Keratinocyte (primary cell): ENCODE results near the gene OR6A2. TPM values are rescaled to one million over a fixed set of nuclear protein-coding genes. Genes with fewer than 3 reads are reported as not detected.

Experiments
- DNase-seq: peaks from one replicate; pipeline ENCODE4 v3.0.0-alpha.2; 2011; ENCODE audit warnings: low read depth, missing footprints, low spot score
- FAIRE-seq: peaks from 2 replicates; lab custom pipeline; 2011; peaks lifted over from hg19 to GRCh38; lab: Jason Lieb, UNC
- H2AFZ ChIP-seq: 2 replicates; pipeline ENCODE4 v1.6.0; 2012; ENCODE audit warnings: low read length, control low read depth, inconsistent platforms; ENCODE audit not compliant: control insufficient read depth
- H3K27ac ChIP-seq: 2 replicates; pipeline ENCODE4 v1.5.1; 2011; ENCODE audit warnings: low read length; ENCODE audit not compliant: control insufficient read depth, insufficient read depth
- H3K27me3 ChIP-seq: 3 replicates; pipeline ENCODE4 v1.6.0; 2011; ENCODE audit warnings: low read length; ENCODE audit not compliant: control insufficient read depth, insufficient read depth; ENCODE audit errors: extremely low read depth
- H3K36me3 ChIP-seq, 2 experiments: 2 replicates in 1 of 2; 3 replicates in 1 of 2; pipeline ENCODE4 v1.5.1; 2011; ENCODE audit warnings: low read length in 2 of 2, mild to moderate bottlenecking in 1 of 2; ENCODE audit not compliant: control insufficient read depth in 2 of 2, insufficient read depth in 2 of 2; ENCODE audit errors: extremely low read depth in 1 of 2
- H3K4me1 ChIP-seq: 3 replicates; pipeline ENCODE4 v1.5.1; 2011; ENCODE audit warnings: low read length; ENCODE audit not compliant: control insufficient read depth, insufficient read depth; ENCODE audit errors: extremely low read depth
- H3K4me2 ChIP-seq: 3 replicates; pipeline ENCODE4 v1.6.0; 2011; ENCODE audit warnings: low read depth, low read length; ENCODE audit not compliant: control insufficient read depth, insufficient read depth; ENCODE audit errors: extremely low read depth
- H3K4me3 ChIP-seq, 3 experiments: fragments of 200-600 bp in 1 of 3; sonication (generic) in 1 of 3; 2 replicates in 2 of 3; 3 replicates in 1 of 3; pipeline ENCODE4 v1.5.1; 2011 to 2016; ENCODE audit warnings: low read length in 3 of 3, mild to moderate bottlenecking in 3 of 3, control low read depth in 2 of 3, inconsistent platforms in 1 of 3, low read depth in 1 of 3, mixed read lengths in 1 of 3, mixed run types in 1 of 3, moderate library complexity in 1 of 3; ENCODE audit not compliant: control insufficient read depth in 2 of 3, insufficient read depth in 2 of 3; ENCODE audit errors: extremely low read depth in 1 of 3
- H3K79me2 ChIP-seq: 2 replicates; pipeline ENCODE4 v1.6.0; 2012; ENCODE audit warnings: low read length; ENCODE audit not compliant: control insufficient read depth, insufficient read depth
- H3K9ac ChIP-seq: 3 replicates; pipeline ENCODE4 v1.6.0; 2011; ENCODE audit warnings: low read length; ENCODE audit not compliant: control insufficient read depth, insufficient read depth; ENCODE audit errors: extremely low read depth
- H3K9me1 ChIP-seq: 3 replicates; pipeline ENCODE4 v1.6.0; 2011; ENCODE audit warnings: low read length; ENCODE audit not compliant: control insufficient read depth, insufficient read depth; ENCODE audit errors: extremely low read depth
- H3K9me3 ChIP-seq: 2 replicates; pipeline ENCODE4 v1.5.1; 2012; ENCODE audit warnings: low read depth, low read length; ENCODE audit not compliant: control insufficient read depth
- H4K20me1 ChIP-seq: 3 replicates; pipeline ENCODE4 v1.6.0; 2011; ENCODE audit warnings: low read length; ENCODE audit not compliant: control insufficient read depth, insufficient read depth; ENCODE audit errors: extremely low read depth
- CTCF ChIP-seq, 3 experiments: IDR thresholded peaks in 1 of 3; conservative IDR thresholded peaks in 1 of 3; optimal IDR thresholded peaks in 1 of 3; 2 replicates in 2 of 3; 3 replicates in 1 of 3; pipeline versions ENCODE3 to v1.5.1; 2011; ENCODE audit warnings: low read length in 3 of 3, mild to moderate bottlenecking in 3 of 3, moderate library complexity in 2 of 3, control low read depth in 1 of 3, inconsistent platforms in 1 of 3; ENCODE audit not compliant: insufficient read depth in 2 of 3; ENCODE audit errors: extremely low read depth in 1 of 3
- EZH2 ChIP-seq: IDR thresholded peaks from one replicate; pipeline ENCODE4 v1.6.1; 2012; ENCODE audit warnings: inconsistent platforms, mild to moderate bottlenecking, low read length, moderate library complexity
- dilution Hi-C: fragments of 300-500 bp; cut with MboI; formaldehyde crosslinking; loops from one replicate; pipeline ENCODE4 v1.7.0; 2020; ENCODE audit warnings: low sequenced_read_pairs; ENCODE audit not compliant: extremely low pct_ligation_motif_present
- polyA minus RNA-seq, 3 experiments: library from RNA; depleted of rRNA, polyadenylated mRNA; stranded (reverse); fragments of >200 nt; gene quantifications; 1 replicate in 1 of 3; 2 replicates in 1 of 3; 3 replicates in 1 of 3; pipeline ENCODE4 v1.2.3, GENCODE V29; 2011
- polyA plus RNA-seq, 5 experiments: library from polyadenylated mRNA; depleted of rRNA in 3 of 5; stranded (reverse) in 3 of 5; stranded (forward) in 1 of 5; unstranded in 1 of 5; fragments of >200 nt; gene quantifications; 1 replicate in 1 of 5; 2 replicates in 3 of 5; 3 replicates in 1 of 5; pipeline versions ENCODE4 v1.2.1 to v1.2.3, GENCODE V29; 2011 to 2012; ENCODE audit warnings: missing spikeins in 2 of 5, low read depth in 1 of 5, low replicate concordance in 1 of 5

The OR6A2 gene
- polyA plus RNA-seq (0.05 to 0.09 TPM in 2 of 3 replicates, not detected in the other), polyA minus RNA-seq (1.8 to 3.9 TPM in 2 of 3 replicates, not detected in the other)
- polyA plus RNA-seq (2011; ENCODE audit: low read depth), result not detected
- not detected in 2 replicates for polyA plus RNA-seq (2011; cell fraction: cytosol; rRNA removed)
- 0.17 and 0.20 TPM in 2 replicates for polyA plus RNA-seq (2011; cell fraction: nucleus; rRNA removed)
- not detected in 2 replicates for polyA plus RNA-seq (2012; ENCODE audit: low replicate concordance)
- not detected for polyA minus RNA-seq (2011; cell fraction: cytosol; rRNA and poly(A)+ RNA removed)
- polyA minus RNA-seq (2011; cell fraction: nucleus; rRNA and poly(A)+ RNA removed), result 2.1 and 3.9 TPM in 2 replicates

- FAIRE-seq, result no peak
Observed at GRCh38 chr11:6799402-6799801, at the start of gene OR6A2. TSS of gene OR6A2 (minus strand) at chr11:6799689. CDS start at chr11:6795708, 3,981 bp downstream.

GRCh38 chr11:6845383-6845782 is 45.9 kb upstream of the OR6A2 start, which contains the start of gene OR10A5:
TSS of gene OR10A5 (plus strand) at chr11:6845683. CDS start at chr11:6845683, 0 bp downstream.
- H3K4me1 ChIP-seq, result no peaks in the 10 kb centered on the region
- no peak within 1 kb of the TSS for H2AFZ ChIP-seq
- dilution Hi-C loops, result no loop called here
- H3K9me3 ChIP-seq, result no peaks in the 10 kb centered on the region
- no peak within 1 kb of the TSS for H3K4me2 ChIP-seq
- H3K27me3 ChIP-seq, result no peaks in the 10 kb centered on the region
- no peaks in the 10 kb centered on the region for H3K9me1 ChIP-seq
- no peak for TF ChIP-seq CTCF (optimal IDR thresholded peaks at IDR 0.05 in 1 of 3, IDR thresholded peaks at IDR 0.05 in 1 of 3, conservative IDR thresholded peaks at IDR 0.05 in 1 of 3; ENCODE audit: extremely low read depth in 1 of 3, insufficient read depth in 2 of 3, low read length in 3 of 3)
- no peak for TF ChIP-seq EZH2
- no peak within 1 kb of the TSS for H3K4me3 ChIP-seq
- H4K20me1 ChIP-seq, result no peaks in the 10 kb centered on the region
- no peaks in the 10 kb centered on the region for H3K36me3 ChIP-seq
- H3K79me2 ChIP-seq, result no peaks in the 10 kb centered on the region
- no peak for DNase-seq
- H3K27ac ChIP-seq, result no peak within 1 kb of the TSS
- no peak within 1 kb of the TSS for H3K9ac ChIP-seq
- no peak for FAIRE-seq

More at GRCh38 chr11:6799402-6799801, at the start of gene OR6A2:
- no peak within 1 kb of the TSS for H3K4me3 ChIP-seq
- no peak within 1 kb of the TSS for H3K4me2 ChIP-seq
- H3K9me1 ChIP-seq, result no peaks in the 10 kb centered on the region
- H3K36me3 ChIP-seq, result no peaks in the 10 kb centered on the region
- H3K4me1 ChIP-seq, result no peaks in the 10 kb centered on the region
- no peak within 1 kb of the TSS for H3K9ac ChIP-seq
- no peaks in the 10 kb centered on the region for H4K20me1 ChIP-seq
- no peak for DNase-seq
- dilution Hi-C loops, result no loop called here
- no peaks in the 10 kb centered on the region for H3K79me2 ChIP-seq
- no peak within 1 kb of the TSS for H3K27ac ChIP-seq
- TF ChIP-seq EZH2 (no peak), CTCF (optimal IDR thresholded peaks at IDR 0.05 in 1 of 3, IDR thresholded peaks at IDR 0.05 in 1 of 3, conservative IDR thresholded peaks at IDR 0.05 in 1 of 3; ENCODE audit: extremely low read depth in 1 of 3, insufficient read depth in 2 of 3, low read length in 3 of 3) (no peak)
- no peaks in the 10 kb centered on the region for H3K27me3 ChIP-seq
- H2AFZ ChIP-seq, result no peak within 1 kb of the TSS
- no peaks in the 10 kb centered on the region for H3K9me3 ChIP-seq
